ENCODE results near the gene C5.
A peak's percentile ranks its signal among the peaks of the same experiment; 100 is the strongest.

Gene C5

GRCh38 chr9:120931231-120932085 lies 118.6 kb downstream of the C5 start:
- Histone ChIP-seq H3K4me3 (ENCODE audit: low read depth in 1 of 2, low read length in 2 of 2) (peak overlapping the region in 1 of 2 donors; percentile 18), H3K27ac (ENCODE audit: low read length) (peak overlapping the region; percentile 91), H3K36me3 (ENCODE audit: control insufficient read depth in 1 of 2, insufficient read depth in 2 of 2, low read length in 2 of 2) (no peaks in the 10 kb centered on the region), H3K4me1 (ENCODE audit: control insufficient read depth in 1 of 2, insufficient read depth in 2 of 2, low read length in 2 of 2) (peaks cover 27 to 36% of the 10 kb centered on the region in 2 donors), H3K9me3 (ENCODE audit: control insufficient read depth in 1 of 2, low read length in 2 of 2) (no peaks in the 10 kb centered on the region), H3K27me3 (ENCODE audit: low read depth, low read length) (no peaks in the 10 kb centered on the region)

- Histone ChIP-seq H3K27me3 (ENCODE audit: low read depth, low read length) (no peaks in the 10 kb centered on the region), H3K4me3 (ENCODE audit: low read depth in 1 of 2, low read length in 2 of 2) (peak overlapping the region; percentile 65 to 79), H3K4me1 (ENCODE audit: control insufficient read depth in 1 of 2, insufficient read depth in 2 of 2, low read length in 2 of 2) (peaks cover 6 to 15% of the 10 kb centered on the region in 2 donors), H3K36me3 (ENCODE audit: control insufficient read depth in 1 of 2, insufficient read depth in 2 of 2, low read length in 2 of 2) (no peaks in the 10 kb centered on the region), H3K9me3 (ENCODE audit: control insufficient read depth in 1 of 2, low read length in 2 of 2) (no peaks in the 10 kb centered on the region), H3K27ac (ENCODE audit: low read length) (peak overlapping the region; percentile 25)
These were observed 120.8 kb downstream of the C5 start for GRCh38 chr9:120929229-120929791.

GRCh38 chr9:120928483-120929228 lies 121.4 kb downstream of the C5 start:
- Histone ChIP-seq H3K27me3 (ENCODE audit: low read depth, low read length) (no peaks in the 10 kb centered on the region), H3K36me3 (ENCODE audit: control insufficient read depth in 1 of 2, insufficient read depth in 2 of 2, low read length in 2 of 2) (no peaks in the 10 kb centered on the region), H3K4me3 (ENCODE audit: low read depth in 1 of 2, low read length in 2 of 2) (peak overlapping the region; percentile 65 to 79), H3K9me3 (ENCODE audit: control insufficient read depth in 1 of 2, low read length in 2 of 2) (no peaks in the 10 kb centered on the region), H3K4me1 (ENCODE audit: control insufficient read depth in 1 of 2, insufficient read depth in 2 of 2, low read length in 2 of 2) (peaks cover 5 to 9% of the 10 kb centered on the region in 2 donors), H3K27ac (ENCODE audit: low read length) (peak overlapping the region; percentile 47)

- Histone ChIP-seq H3K9me3 (ENCODE audit: control insufficient read depth in 1 of 2, low read length in 2 of 2) (no peaks in the 10 kb centered on the region), H3K4me3 (ENCODE audit: low read depth in 1 of 2, low read length in 2 of 2) (peak overlapping the region; percentile 65 to 79), H3K4me1 (ENCODE audit: control insufficient read depth in 1 of 2, insufficient read depth in 2 of 2, low read length in 2 of 2) (peaks cover 5 to 8% of the 10 kb centered on the region in 2 donors), H3K36me3 (ENCODE audit: control insufficient read depth in 1 of 2, insufficient read depth in 2 of 2, low read length in 2 of 2) (no peaks in the 10 kb centered on the region), H3K27ac (ENCODE audit: low read length) (peak overlapping the region; percentile 47), H3K27me3 (ENCODE audit: low read depth, low read length) (no peaks in the 10 kb centered on the region)
These were observed 122.0 kb downstream of the C5 start for GRCh38 chr9:120928015-120928482.

- peaks cover 5 to 8% of the 10 kb centered on the region in 2 donors for H3K4me1 ChIP-seq (ENCODE audit: control insufficient read depth in 1 of 2, insufficient read depth in 2 of 2, low read length in 2 of 2)
- H3K9me3 ChIP-seq (ENCODE audit: control insufficient read depth in 1 of 2, low read length in 2 of 2), result no peaks in the 10 kb centered on the region
- H3K4me3 ChIP-seq (ENCODE audit: low read depth in 1 of 2, low read length in 2 of 2), result peak overlapping the region in 1 of 2 donors; percentile 65
- H3K27ac ChIP-seq (ENCODE audit: low read length), result peak overlapping the region; percentile 47
- no peaks in the 10 kb centered on the region for H3K27me3 ChIP-seq (ENCODE audit: low read depth, low read length)
- H3K36me3 ChIP-seq (ENCODE audit: control insufficient read depth in 1 of 2, insufficient read depth in 2 of 2, low read length in 2 of 2), result no peaks in the 10 kb centered on the region
These were observed 122.6 kb downstream of the C5 start for GRCh38 chr9:120927269-120928014.

GRCh38 chr9:120926397-120926928 lies 123.6 kb downstream of the C5 start, which contains the start of gene TRAF1:
Gene TRAF1, minus strand, starts transcription at chr9:120926796. Its CDS starts 721 bp downstream, at chr9:120926075.
- Histone ChIP-seq H3K27ac (ENCODE audit: low read length) (peak within 1 kb of the TSS; percentile 27), H3K27me3 (ENCODE audit: low read depth, low read length) (no peaks in the 10 kb centered on the region), H3K4me1 (ENCODE audit: control insufficient read depth in 1 of 2, insufficient read depth in 2 of 2, low read length in 2 of 2) (peaks cover 2 to 8% of the 10 kb centered on the region in 2 donors), H3K36me3 (ENCODE audit: control insufficient read depth in 1 of 2, insufficient read depth in 2 of 2, low read length in 2 of 2) (no peaks in the 10 kb centered on the region), H3K9me3 (ENCODE audit: control insufficient read depth in 1 of 2, low read length in 2 of 2) (no peaks in the 10 kb centered on the region), H3K4me3 (ENCODE audit: low read depth in 1 of 2, low read length in 2 of 2) (no peak within 1 kb of the TSS)

GRCh38 chr9:120925535-120926396 lies 124.3 kb downstream of the C5 start:
- Histone ChIP-seq H3K9me3 (ENCODE audit: control insufficient read depth in 1 of 2, low read length in 2 of 2) (no peaks in the 10 kb centered on the region), H3K36me3 (ENCODE audit: control insufficient read depth in 1 of 2, insufficient read depth in 2 of 2, low read length in 2 of 2) (no peaks in the 10 kb centered on the region), H3K27ac (ENCODE audit: low read length) (peak overlapping the region; percentile 27), H3K4me3 (ENCODE audit: low read depth in 1 of 2, low read length in 2 of 2) (no peak overlapping the region), H3K27me3 (ENCODE audit: low read depth, low read length) (no peaks in the 10 kb centered on the region), H3K4me1 (ENCODE audit: control insufficient read depth in 1 of 2, insufficient read depth in 2 of 2, low read length in 2 of 2) (peaks cover 0 to 5% of the 10 kb centered on the region in 2 donors)

GRCh38 chr9:120924698-120925534 lies 125.2 kb downstream of the C5 start:
- H3K9me3 ChIP-seq (ENCODE audit: control insufficient read depth in 1 of 2, low read length in 2 of 2), result no peaks in the 10 kb centered on the region
- H3K27me3 ChIP-seq (ENCODE audit: low read depth, low read length), result no peaks in the 10 kb centered on the region
- H3K4me3 ChIP-seq (ENCODE audit: low read depth in 1 of 2, low read length in 2 of 2), result no peak overlapping the region
- H3K27ac ChIP-seq (ENCODE audit: low read length), result peak overlapping the region; percentile 7
- H3K36me3 ChIP-seq (ENCODE audit: control insufficient read depth in 1 of 2, insufficient read depth in 2 of 2, low read length in 2 of 2), result no peaks in the 10 kb centered on the region
- H3K4me1 ChIP-seq (ENCODE audit: control insufficient read depth in 1 of 2, insufficient read depth in 2 of 2, low read length in 2 of 2), result peaks cover 0 to 5% of the 10 kb centered on the region in 2 donors

GRCh38 chr9:120923620-120924328 lies 126.3 kb downstream of the C5 start:
- peaks cover 0 to 13% of the 10 kb centered on the region in 2 donors for H3K4me1 ChIP-seq (ENCODE audit: control insufficient read depth in 1 of 2, insufficient read depth in 2 of 2, low read length in 2 of 2)
- H3K4me3 ChIP-seq (ENCODE audit: low read depth in 1 of 2, low read length in 2 of 2), result no peak overlapping the region
- H3K9me3 ChIP-seq (ENCODE audit: control insufficient read depth in 1 of 2, low read length in 2 of 2), result no peaks in the 10 kb centered on the region
- no peaks in the 10 kb centered on the region for H3K36me3 ChIP-seq (ENCODE audit: control insufficient read depth in 1 of 2, insufficient read depth in 2 of 2, low read length in 2 of 2)
- H3K27ac ChIP-seq (ENCODE audit: low read length), result no peak overlapping the region
- no peaks in the 10 kb centered on the region for H3K27me3 ChIP-seq (ENCODE audit: low read depth, low read length)
